Epithelial cell of umbilical artery (primary cell): ENCODE results near the gene IL18. TPM values are rescaled to one million over a fixed set of nuclear protein-coding genes. Genes with fewer than 3 reads are reported as not detected.

Source experiments
- total RNA-seq: library from RNA; depleted of rRNA; stranded (reverse); fragments of >200 nt; gene quantifications from 2 replicates; pipeline ENCODE4 v1.2.3, GENCODE V29; 2014

The IL18 gene
- total RNA-seq = not detected in 2 replicates

DNA sequence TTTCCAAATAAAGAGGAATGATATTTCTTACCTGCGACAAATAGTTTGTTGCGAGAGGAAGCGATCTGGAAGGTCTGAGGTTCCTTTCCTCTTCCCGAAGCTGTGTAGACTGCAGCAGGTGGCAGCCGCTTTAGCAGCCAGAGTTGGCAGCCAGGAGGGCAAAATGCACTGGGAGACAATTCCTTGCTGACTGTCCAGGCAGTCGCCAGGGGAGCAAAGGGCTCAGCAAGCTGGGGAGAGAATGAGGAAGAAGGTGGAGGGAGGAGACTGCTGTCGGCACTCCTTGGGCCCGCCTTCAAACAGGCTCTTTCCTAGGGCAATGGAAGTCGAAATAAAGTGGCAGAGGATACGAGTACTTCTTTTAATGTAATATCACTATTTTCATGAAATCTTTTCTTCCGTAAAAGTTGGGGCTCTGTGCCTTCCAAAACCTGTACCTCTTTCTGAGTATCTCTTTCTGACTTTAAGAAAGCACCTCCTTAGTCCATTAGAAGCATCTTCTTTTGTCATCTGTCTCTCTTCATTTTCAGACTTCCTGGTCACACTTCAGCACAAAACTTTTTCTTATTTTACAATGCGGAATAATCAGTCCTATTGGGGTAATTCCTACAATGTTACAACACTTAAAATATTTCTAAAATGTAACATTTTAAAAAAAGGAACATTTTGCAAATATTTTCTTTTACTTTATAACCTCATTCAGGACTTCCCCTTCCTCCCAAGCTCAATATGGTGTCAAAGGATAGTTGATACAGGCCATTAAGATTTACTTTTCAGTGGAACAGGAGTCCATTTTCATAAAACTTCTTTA is at the start of gene IL18:
IL18 (minus strand) TSS at position 220 of the 811 bp plus-strand sequence. CDS start 9,041 bp downstream, outside the sequence.

DNA sequence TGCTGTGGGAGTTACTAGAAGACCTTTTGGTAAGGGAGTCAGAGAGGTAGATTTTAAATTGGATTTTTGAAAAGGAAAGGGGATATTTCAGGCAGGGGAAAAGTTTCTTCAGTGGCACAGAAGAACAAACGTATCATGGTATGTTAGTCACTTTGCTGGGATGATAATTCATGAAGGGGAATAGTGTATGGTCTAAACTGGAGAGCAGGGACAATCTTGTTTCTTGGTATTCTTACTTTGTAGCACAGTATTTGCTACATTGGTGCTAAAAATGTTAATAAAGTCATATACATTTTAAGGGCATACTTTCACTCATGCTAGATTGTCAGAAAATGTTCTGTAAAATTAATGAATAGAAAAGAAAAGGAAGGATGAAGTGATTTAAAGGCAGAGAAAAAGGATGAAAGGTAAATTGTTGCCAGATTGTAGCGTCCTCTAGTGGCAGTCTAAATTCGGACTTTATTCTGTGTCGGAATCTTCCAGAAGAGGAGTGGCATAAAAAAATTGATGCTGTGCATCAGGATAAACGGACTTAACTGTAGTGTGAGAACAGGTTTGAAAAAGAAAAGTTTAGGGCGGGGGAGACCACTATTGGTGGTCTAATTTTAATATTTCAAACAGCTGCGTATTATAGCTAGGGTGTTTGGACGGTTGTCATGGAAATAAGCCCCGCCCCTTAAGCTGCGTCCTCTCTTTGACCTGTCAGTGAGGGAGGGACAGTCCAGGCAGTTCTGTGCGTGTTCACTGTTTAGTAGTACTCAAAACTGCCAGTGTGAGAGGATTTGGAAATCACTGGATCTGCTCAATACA is 11.1 kb upstream of the IL18 start, which contains the start of gene BCO2:
BCO2 (plus strand) TSS at position 724 of the 810 bp plus-strand sequence. CDS start 90 bp downstream, outside the sequence.

DNA sequence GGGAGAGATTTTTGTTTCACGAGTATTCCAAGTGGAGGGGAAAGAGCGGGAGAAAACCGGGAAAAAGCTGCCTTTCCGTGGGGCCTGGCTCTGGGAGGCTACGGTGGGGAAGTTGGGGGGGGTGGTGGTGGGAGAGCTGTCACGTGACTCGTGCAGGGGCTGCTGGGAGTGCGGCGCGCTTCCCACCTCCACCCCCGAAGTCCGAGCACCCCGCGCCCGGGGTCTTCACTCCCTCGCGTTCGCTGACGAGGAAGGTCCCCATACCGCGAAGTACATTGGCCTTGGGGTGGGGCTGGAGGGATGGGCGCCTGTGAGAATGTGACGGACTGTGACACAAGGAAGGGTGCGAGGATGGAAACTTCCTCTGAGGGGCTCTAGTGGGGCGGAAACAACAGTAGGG is 3.3 kb upstream of the IL18 start, which contains the start of gene TEX12:
TEX12 (plus strand) TSS at position 228 of the 400 bp plus-strand sequence. CDS start 1,897 bp downstream, outside the sequence.

Other genes starting within 250 kb of the IL18 start
- gene C11orf52, start 245.2 kb downstream of the IL18 start, total RNA-seq = under 0.01 and 0.61 TPM in 2 replicates
- gene DIXDC1, start 226.8 kb downstream of the IL18 start, total RNA-seq = 26.4 and 30.5 TPM in 2 replicates
- 38.0 and 42.2 TPM in 2 replicates for gene DLAT, start 138.7 kb downstream of the IL18 start, total RNA-seq
- gene PIH1D2, start 90.1 kb downstream of the IL18 start, total RNA-seq = 1.2 and 1.9 TPM in 2 replicates
- 23.1 and 24.7 TPM in 2 replicates for gene NKAPD1, start 89.8 kb downstream of the IL18 start, total RNA-seq
- gene TIMM8B, start 77.3 kb downstream of the IL18 start, total RNA-seq = 40.9 and 70.5 TPM in 2 replicates
- 121 and 189 TPM in 2 replicates for gene SDHD, start 77.2 kb downstream of the IL18 start, total RNA-seq
- 0.32 TPM in 1 of 2 replicates, not detected in the other for gene TEX12, start 3.3 kb upstream of the IL18 start, total RNA-seq
- gene BCO2, start 11.4 kb upstream of the IL18 start, total RNA-seq = 0.61 and 0.65 TPM in 2 replicates
- gene PTS, start 62.3 kb upstream of the IL18 start, total RNA-seq = 52.0 and 59.9 TPM in 2 replicates
- not detected in 2 replicates for gene PLET1, start 96.8 kb upstream of the IL18 start, total RNA-seq